NCI-H226 (cell line): ENCODE measurements around the gene TOMM7.
"Not testable (repeated sequence)": the region's sequence is repeated elsewhere in the genome, so short reads cannot be mapped to it uniquely, and the experiment has no call there.

Experiments used
- DNase-seq: peaks from one replicate; pipeline ENCODE4 v3.0.0-alpha.2; 2015

Gene TOMM7

GRCh38 chr7:22814261-22815208, 8.1 kb downstream of the TOMM7 start:
- peak; percentile 70 for DNase-seq

GRCh38 chr7:22812353-22812752, 10.3 kb downstream of the TOMM7 start:
- no peak for DNase-seq

GRCh38 chr7:22811746-22812280, 10.8 kb downstream of the TOMM7 start:
- no peak for DNase-seq

- no peak for DNase-seq
Observed at GRCh38 chr7:22810843-22811242, 11.8 kb downstream of the TOMM7 start.

- no peak for DNase-seq
Observed at GRCh38 chr7:22809902-22810642, 12.6 kb downstream of the TOMM7 start.

GRCh38 chr7:22808140-22808539, 14.5 kb downstream of the TOMM7 start:
- no peak for DNase-seq

GRCh38 chr7:22806752-22807151, 15.9 kb downstream of the TOMM7 start:
- no peak for DNase-seq

- DNase-seq = no peak
Observed at GRCh38 chr7:22805227-22805626, 17.4 kb downstream of the TOMM7 start.

- DNase-seq = not testable (repeated sequence)
Observed at GRCh38 chr7:22802831-22803230, 19.8 kb downstream of the TOMM7 start.

GRCh38 chr7:22802426-22802825, 20.2 kb downstream of the TOMM7 start:
- DNase-seq = no peak

GRCh38 chr7:22801912-22802311, 20.7 kb downstream of the TOMM7 start:
- DNase-seq = no peak

- no peak for DNase-seq
Observed at GRCh38 chr7:22799633-22800032, 23.0 kb downstream of the TOMM7 start.

- peak; percentile 11 for DNase-seq
Observed at GRCh38 chr7:22793593-22794462, 28.8 kb downstream of the TOMM7 start.

GRCh38 chr7:22791204-22792158, 31.2 kb downstream of the TOMM7 start:
- DNase-seq = no peak

GRCh38 chr7:22790640-22791039, 32.0 kb downstream of the TOMM7 start:
- not testable (repeated sequence) for DNase-seq

- DNase-seq = no peak
Observed at GRCh38 chr7:22787951-22788350, 34.7 kb downstream of the TOMM7 start.

GRCh38 chr7:22786290-22786932, 36.2 kb downstream of the TOMM7 start:
- no peak for DNase-seq

GRCh38 chr7:22784346-22784745, 38.3 kb downstream of the TOMM7 start:
- DNase-seq = no peak

GRCh38 chr7:22783421-22783820, 39.2 kb downstream of the TOMM7 start:
- DNase-seq = no peak

GRCh38 chr7:22782616-22783232, 39.9 kb downstream of the TOMM7 start:
- DNase-seq = peak; percentile 47
